MCF 10A (cell line): ENCODE results near the gene HES2. TPM values are rescaled to one million over a fixed set of nuclear protein-coding genes. Genes with fewer than 3 reads are reported as not detected.
"Not testable (repeated sequence)": the region's sequence is repeated elsewhere in the genome, so short reads cannot be mapped to it uniquely, and the experiment has no call there.

Experiments used
- BruUV-seq: library from RNA; stranded (reverse); fragments of 400-500 nt; replicated peaks from 2 replicates; lab custom pipeline; 2021; lab: Mats Ljungman, UMichigan
- CTCF ChIA-PET: fragments of 300-600 bp; sonication (Branson Sonifier 250); formaldehyde crosslinking; extraction: SDS; loops from one replicate; lab custom pipeline; 2021; ENCODE audit warnings: antibody characterized with exemption, inconsistent platforms; lab: Yijun Ruan, JAX
- POLR2A ChIA-PET: fragments of 300-600, 350-650 bp; sonication (Branson Sonifier 250); formaldehyde crosslinking; extraction: SDS; loops from one replicate; lab custom pipeline; 2020; ENCODE audit warnings: antibody characterized with exemption, inconsistent platforms; lab: Yijun Ruan, JAX
- DNase-seq: peaks from one replicate; pipeline ENCODE4 v3.0.0-alpha.2; 2018; ENCODE audit not compliant: unreplicated experiment
- H3K27ac Mint-ChIP-seq: one replicate; pipeline ENCODE4 v1.8.0; 2022; ENCODE audit warnings: mild to moderate bottlenecking, low read depth, mixed read lengths; ENCODE audit not compliant: unreplicated experiment
- H3K27me3 Mint-ChIP-seq: one replicate; pipeline ENCODE4 v1.8.0; 2022; ENCODE audit warnings: mixed read lengths; ENCODE audit not compliant: insufficient read depth, unreplicated experiment
- H3K36me3 Mint-ChIP-seq: one replicate; pipeline ENCODE4 v1.8.0; 2022; ENCODE audit warnings: mild to moderate bottlenecking, moderate library complexity, mixed read lengths; ENCODE audit not compliant: insufficient read depth, unreplicated experiment
- H3K4me1 Mint-ChIP-seq: one replicate; pipeline ENCODE4 v1.8.0; 2022; ENCODE audit warnings: mixed read lengths; ENCODE audit not compliant: insufficient read depth, unreplicated experiment
- H3K4me3 Mint-ChIP-seq: one replicate; pipeline ENCODE4 v1.8.0; 2022; ENCODE audit warnings: mild to moderate bottlenecking, moderate library complexity, mixed read lengths; ENCODE audit not compliant: unreplicated experiment
- H3K9me3 Mint-ChIP-seq: one replicate; pipeline ENCODE4 v1.8.0; 2022; ENCODE audit warnings: mixed read lengths; ENCODE audit not compliant: unreplicated experiment
- intact Hi-C: fragments of 100-400 bp; cut with micrococcal nuclease; formaldehyde crosslinking; loops from 2 replicates; pipeline ENCODE4 v1.14.1; 2022
- total RNA-seq: library from RNA; stranded (reverse); gene quantifications from 2 replicates; pipeline ENCODE4 v1.2.3, GENCODE V29; 2022
- TF ChIP-seq, protein P1 (sequence below): fragments of 200-600 bp; IDR thresholded peaks from one replicate; pipeline ENCODE4 v1.8.0; 2022; ENCODE audit warnings: antibody characterized with exemption, mild to moderate bottlenecking; ENCODE audit not compliant: unreplicated experiment

The HES2 gene
- total RNA-seq, 1 experiment from 2014 or later, result 7.6 TPM

DNA sequence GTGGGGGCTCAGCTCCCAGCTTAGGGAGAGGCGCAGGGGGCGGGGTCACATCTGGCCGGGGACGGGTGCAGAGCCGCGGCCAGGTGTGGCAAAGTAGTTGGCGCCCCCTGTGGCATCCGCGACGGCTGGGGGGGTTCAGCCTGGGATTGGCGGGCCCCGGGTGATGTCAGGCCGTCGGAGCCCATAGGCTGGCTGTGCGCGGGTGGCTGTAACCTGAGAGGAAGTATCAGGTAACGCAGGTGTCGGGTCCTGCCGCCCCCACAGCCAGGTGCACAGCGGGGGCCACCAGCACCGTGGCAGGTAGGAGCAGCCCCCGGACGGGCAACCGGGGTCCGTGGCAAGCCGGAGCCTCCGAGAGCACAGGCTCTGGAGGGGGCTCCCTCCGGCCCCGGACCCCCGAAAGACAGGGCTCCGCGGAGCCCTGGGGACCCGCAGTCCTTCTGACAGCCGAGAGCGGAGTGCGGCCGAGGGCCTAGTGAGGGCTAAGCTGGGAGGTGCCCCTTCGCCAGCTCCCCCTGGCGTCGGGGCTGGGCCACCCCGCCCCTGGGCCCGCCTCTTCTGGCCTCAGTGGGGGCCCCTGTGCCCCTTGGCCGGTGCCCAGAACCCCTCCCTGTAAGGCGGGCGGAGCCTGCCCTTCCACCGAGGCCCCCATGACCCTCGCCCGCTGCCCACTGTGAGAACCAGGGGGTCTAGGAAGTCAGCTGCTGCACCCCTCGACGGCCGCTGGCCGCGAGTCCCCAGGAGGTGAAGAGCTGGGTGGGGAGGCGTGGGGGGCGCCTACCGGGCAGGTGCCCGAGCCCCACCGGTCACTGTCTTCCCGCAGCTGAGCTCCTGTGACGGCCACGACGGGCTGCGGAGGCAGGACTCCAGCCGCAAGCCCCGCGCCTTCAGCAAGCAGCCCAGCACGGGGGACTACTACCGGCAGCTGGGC lies 28.4 kb upstream of the HES2 start:
- intact Hi-C loops, result no loop called here
- no TSS peak for BruUV-seq
- Mint-ChIP-seq H3K27ac (no peak overlapping the region), H3K36me3 (no peaks in the 10 kb centered on the region), H3K4me3 (no peak overlapping the region), H3K4me1 (peaks cover 5% of the 10 kb centered on the region), H3K27me3 (peaks cover 28% of the 10 kb centered on the region), H3K9me3 (no peaks in the 10 kb centered on the region)
- no peak for DNase-seq
- POLR2A ChIA-PET, result interaction anchor here (1.2 kb wide), 1 partner anchor 8 kb away, joined by 3 read pairs; no protein-coding TSS in a partner anchor
- TF ChIP-seq, protein P1, sequence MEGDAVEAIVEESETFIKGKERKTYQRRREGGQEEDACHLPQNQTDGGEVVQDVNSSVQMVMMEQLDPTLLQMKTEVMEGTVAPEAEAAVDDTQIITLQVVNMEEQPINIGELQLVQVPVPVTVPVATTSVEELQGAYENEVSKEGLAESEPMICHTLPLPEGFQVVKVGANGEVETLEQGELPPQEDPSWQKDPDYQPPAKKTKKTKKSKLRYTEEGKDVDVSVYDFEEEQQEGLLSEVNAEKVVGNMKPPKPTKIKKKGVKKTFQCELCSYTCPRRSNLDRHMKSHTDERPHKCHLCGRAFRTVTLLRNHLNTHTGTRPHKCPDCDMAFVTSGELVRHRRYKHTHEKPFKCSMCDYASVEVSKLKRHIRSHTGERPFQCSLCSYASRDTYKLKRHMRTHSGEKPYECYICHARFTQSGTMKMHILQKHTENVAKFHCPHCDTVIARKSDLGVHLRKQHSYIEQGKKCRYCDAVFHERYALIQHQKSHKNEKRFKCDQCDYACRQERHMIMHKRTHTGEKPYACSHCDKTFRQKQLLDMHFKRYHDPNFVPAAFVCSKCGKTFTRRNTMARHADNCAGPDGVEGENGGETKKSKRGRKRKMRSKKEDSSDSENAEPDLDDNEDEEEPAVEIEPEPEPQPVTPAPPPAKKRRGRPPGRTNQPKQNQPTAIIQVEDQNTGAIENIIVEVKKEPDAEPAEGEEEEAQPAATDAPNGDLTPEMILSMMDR, result no peak
- CTCF ChIA-PET, result interaction anchor here (0.7 to 1.5 kb wide), 3 partner anchors 28 to 1646 kb away, joined by 3 to 4 read pairs (median 4); no protein-coding TSS in a partner anchor

DNA sequence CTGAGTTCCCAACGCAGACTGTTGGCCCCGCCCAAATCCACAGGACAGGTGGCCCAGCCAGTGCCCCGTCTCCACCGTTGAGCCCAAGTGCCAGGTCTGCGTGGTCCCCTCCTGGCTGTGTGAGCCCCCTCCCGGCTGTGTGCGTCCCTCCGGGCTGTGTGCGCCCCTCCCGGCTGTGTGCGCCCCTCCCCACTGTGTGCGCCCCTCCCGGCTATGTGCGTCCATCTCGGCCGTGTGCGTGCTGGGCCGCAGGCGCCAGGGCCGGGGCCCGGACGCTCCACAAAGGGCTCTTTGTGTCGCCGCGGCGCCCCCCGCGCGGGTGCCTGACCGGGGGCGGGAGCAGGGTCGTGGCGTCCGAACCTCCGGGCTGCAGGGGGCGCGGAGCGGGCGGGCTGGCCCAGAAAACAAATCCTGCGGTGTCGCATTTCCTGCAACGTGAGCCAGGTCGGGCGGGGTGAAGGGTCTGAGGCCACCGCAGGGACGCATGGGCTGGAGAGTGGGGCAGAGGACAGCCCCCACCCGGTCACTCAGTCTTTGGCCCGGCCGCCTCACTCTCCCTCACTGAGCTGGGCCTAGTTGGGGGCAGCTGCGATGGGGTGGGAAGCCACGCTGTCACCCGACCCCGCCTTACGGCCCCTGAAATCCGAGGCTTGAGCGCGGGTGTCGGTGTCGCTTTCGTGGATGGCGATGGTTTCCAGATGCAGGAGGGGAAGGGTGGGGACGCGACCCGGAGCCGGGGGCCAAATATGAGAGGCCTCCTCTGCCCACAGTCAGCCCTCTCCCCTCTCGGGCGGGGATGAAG lies 27.5 kb upstream of the HES2 start:
- Mint-ChIP-seq H3K4me1 (peaks cover 5% of the 10 kb centered on the region), H3K27me3 (peaks cover 24% of the 10 kb centered on the region), H3K4me3 (no peak overlapping the region), H3K9me3 (no peaks in the 10 kb centered on the region), H3K36me3 (no peaks in the 10 kb centered on the region), H3K27ac (no peak overlapping the region)
- TF ChIP-seq, protein P1, result no peak
- no peak for DNase-seq
- CTCF ChIA-PET, result interaction anchor here (0.6 to 1.0 kb wide), 3 partner anchors 24 to 33 kb away, joined by 3 read pairs; no protein-coding TSS in a partner anchor
- intact Hi-C loops, result no loop called here
- POLR2A ChIA-PET, result no interaction called here
- no TSS peak for BruUV-seq

DNA sequence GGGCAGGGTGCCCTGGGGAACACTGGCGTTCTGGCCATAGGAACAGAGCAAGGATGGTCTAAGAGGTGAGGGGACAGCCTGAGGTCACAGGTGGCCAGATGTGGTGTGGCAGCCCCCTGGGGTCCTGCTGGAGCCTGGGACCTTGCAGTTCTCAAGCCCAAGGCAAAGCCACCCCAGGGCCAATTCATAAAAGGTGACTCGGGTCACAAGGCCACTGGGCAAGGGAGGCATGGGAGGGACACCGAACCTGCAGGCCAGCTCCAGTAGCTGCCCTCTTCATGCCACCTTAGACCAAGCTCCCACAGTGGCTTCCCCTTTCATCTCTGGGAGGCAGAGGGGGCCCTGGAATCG lies 26.9 kb upstream of the HES2 start:
- H3K27ac Mint-ChIP-seq, result no peak overlapping the region
- no peak for DNase-seq
- intact Hi-C loops, result no loop called here
- TF ChIP-seq, protein P1, result no peak
- CTCF ChIA-PET, result interaction anchor here (0.6 to 1.0 kb wide), 4 partner anchors 23 to 44 kb away, joined by 3 to 4 read pairs (median 3); no protein-coding TSS in a partner anchor
- POLR2A ChIA-PET, result no interaction called here
- no TSS peak for BruUV-seq
- no peaks in the 10 kb centered on the region for H3K9me3 Mint-ChIP-seq
- peaks cover 5% of the 10 kb centered on the region for H3K4me1 Mint-ChIP-seq
- H3K36me3 Mint-ChIP-seq, result no peaks in the 10 kb centered on the region
- H3K27me3 Mint-ChIP-seq, result peaks cover 24% of the 10 kb centered on the region
- no peak overlapping the region for H3K4me3 Mint-ChIP-seq

DNA sequence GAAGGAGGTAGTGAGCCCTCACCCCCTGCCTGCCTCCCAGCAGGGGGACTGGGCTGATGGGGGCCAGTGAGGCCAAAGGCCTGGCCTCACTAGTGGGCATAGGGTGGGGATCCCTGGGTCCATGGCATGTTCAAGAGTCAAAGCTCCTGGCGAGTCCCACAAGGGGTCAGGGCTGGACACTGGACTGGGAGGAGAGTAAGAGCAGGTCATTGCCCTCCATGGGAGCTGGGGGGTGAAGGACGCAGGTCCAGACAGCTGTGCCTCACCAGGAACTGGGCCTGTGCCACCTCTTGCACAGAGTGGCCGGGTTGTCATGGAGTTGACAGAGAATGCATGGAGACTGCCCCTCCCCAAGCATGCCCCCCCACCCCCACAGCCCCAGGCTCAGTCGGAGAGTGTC lies 26.2 kb upstream of the HES2 start:
- POLR2A ChIA-PET, H3K4me3 Mint-ChIP-seq: not testable (repeated sequence)
- H3K27me3 Mint-ChIP-seq, result peaks cover 21% of the 10 kb centered on the region

More for the DNA sequence above, 26.2 kb upstream of the HES2 start:
- intact Hi-C loops, BruUV-seq, H3K4me1 Mint-ChIP-seq, H3K9me3 Mint-ChIP-seq, H3K27ac Mint-ChIP-seq, DNase-seq, H3K36me3 Mint-ChIP-seq: not testable (repeated sequence)
- CTCF ChIA-PET, result interaction anchor here (0.6 to 1.0 kb wide), 4 partner anchors 9 to 44 kb away, joined by 3 to 5 read pairs (median 4); no protein-coding TSS in a partner anchor
